GM12878 (cell line): ENCODE results near the gene PARP1. TPM values are rescaled to one million over a fixed set of nuclear protein-coding genes. Genes with fewer than 3 reads are reported as not detected.

Experiments used
- ATAC-seq: fragments of 200-7000 bp; cut with Tn5 transposase; 3 replicates; pipeline ENCODE4 v1.9.1; 2020; ENCODE audit warnings: mild to moderate bottlenecking, moderate library complexity
- BruUV-seq: library from RNA; stranded (reverse); fragments of 400-500 nt; replicated peaks from 2 replicates; lab custom pipeline; 2021; lab: Mats Ljungman, UMichigan
- CTCF ChIA-PET: fragments of 300-600 bp; sonication (Branson Sonifier 250); formaldehyde crosslinking; extraction: SDS; loops from one replicate; lab custom pipeline; 2021; ENCODE audit warnings: inconsistent platforms; lab: Yijun Ruan, JAX
- POLR2A ChIA-PET: fragments of 350-600 bp; formaldehyde crosslinking; extraction: SDS; loops from one replicate; lab custom pipeline; 2021; ENCODE audit warnings: inconsistent platforms; lab: Charles Lee
- RAD21 ChIA-PET: fragments of 300-600 bp; sonication (Branson Sonifier 250); formaldehyde crosslinking; loops from one replicate; lab custom pipeline; 2023; ENCODE audit warnings: antibody characterized with exemption; ENCODE audit not compliant: unreplicated experiment; lab: Charles Lee
- SMC1A ChIA-PET: fragments of 300-600 bp; sonication (Branson Sonifier 250); formaldehyde crosslinking; loops from one replicate; lab custom pipeline; 2023; ENCODE audit not compliant: unreplicated experiment, uncharacterized antibody; lab: Charles Lee
- DNase-seq: peaks from one replicate; pipeline ENCODE4 v3.0.0-alpha.2; 2011; ENCODE audit warnings: low read depth, low spot score
- FAIRE-seq: peaks from 3 replicates; lab custom pipeline; 2011; peaks lifted over from hg19 to GRCh38; lab: Jason Lieb, UNC
- H2AFZ ChIP-seq: 2 replicates; pipeline ENCODE4 v1.6.0; 2011; ENCODE audit warnings: low read depth, low read length, control low read depth; ENCODE audit not compliant: control insufficient read depth
- H3K27ac ChIP-seq: 2 replicates; pipeline ENCODE4 v1.5.1; 2011; ENCODE audit warnings: control low read depth; ENCODE audit not compliant: control insufficient read depth, insufficient read depth
- H3K27me3 ChIP-seq, 2 experiments: replicated peaks in 1 of 2; 2 replicates each; pipeline versions ENCODE4 v1.6.0 to v1.6.1; 2011; ENCODE audit warnings: low read length in 1 of 2; ENCODE audit not compliant: control insufficient read depth in 2 of 2, insufficient read depth in 2 of 2
- H3K36me3 ChIP-seq, 2 experiments: 2 replicates each; pipeline ENCODE4 v1.5.1; 2011; ENCODE audit warnings: low read length in 1 of 2; ENCODE audit not compliant: control insufficient read depth in 2 of 2, insufficient read depth in 2 of 2
- H3K4me1 ChIP-seq: 2 replicates; pipeline ENCODE4 v1.6.1; 2011; ENCODE audit warnings: mild to moderate bottlenecking, low read length, moderate library complexity, mixed read lengths; ENCODE audit not compliant: control insufficient read depth, insufficient read depth
- H3K4me2 ChIP-seq: 2 replicates; pipeline ENCODE4 v1.6.0; 2011; ENCODE audit warnings: control low read depth; ENCODE audit not compliant: control insufficient read depth, insufficient read depth
- H3K4me3 ChIP-seq: fragments of 200-600 bp; sonication (generic); 2 replicates; pipeline ENCODE4 v1.5.1; 2016
- H3K79me2 ChIP-seq: 2 replicates; pipeline ENCODE4 v1.6.0; 2011; ENCODE audit warnings: low read length; ENCODE audit not compliant: control insufficient read depth, insufficient read depth
- H3K9ac ChIP-seq: 2 replicates; pipeline ENCODE4 v1.8.0; 2011; ENCODE audit warnings: low read length, control low read depth, mixed read lengths; ENCODE audit not compliant: control insufficient read depth, insufficient read depth
- H3K9me3 ChIP-seq: replicated peaks from 3 replicates; pipeline ENCODE4 v1.5.1; 2011; ENCODE audit warnings: mild to moderate bottlenecking, low read length; ENCODE audit not compliant: control insufficient read depth, insufficient read depth
- H4K20me1 ChIP-seq: 2 replicates; pipeline ENCODE4 v1.6.0; 2011; ENCODE audit not compliant: control insufficient read depth, insufficient read depth
- BMI1 ChIP-seq: fragments of 450-650 bp; IDR thresholded peaks from 2 replicates; pipeline ENCODE4 v1.6.1; 2016; ENCODE audit warnings: mild to moderate bottlenecking, moderate library complexity, borderline replicate concordance
- CHD2 ChIP-seq: IDR thresholded peaks from 2 replicates; pipeline ENCODE4 v1.6.1; 2011; ENCODE audit warnings: low read depth, low read length, improper control_type of control experiment, borderline replicate concordance
- GABPA ChIP-seq: IDR thresholded peaks from 2 replicates; pipeline ENCODE4 v1.6.1; 2014; ENCODE audit warnings: antibody characterized with exemption, low read depth, mild to moderate bottlenecking, inconsistent platforms
- PAX8 ChIP-seq: fragments of 450-650 bp; IDR thresholded peaks from 2 replicates; pipeline ENCODE4 v1.6.1; 2017; ENCODE audit warnings: mild to moderate bottlenecking, moderate library complexity
- SIN3A ChIP-seq: IDR thresholded peaks from 2 replicates; pipeline ENCODE4 v1.6.1; 2012; ENCODE audit warnings: low read depth, low read length, improper control_type of control experiment
- SMAD5 ChIP-seq: IDR thresholded peaks from 2 replicates; pipeline ENCODE4 v1.6.1; 2016; ENCODE audit warnings: antibody characterized with exemption, low read depth
- SMC3 ChIP-seq: IDR thresholded peaks from 2 replicates; pipeline ENCODE4 v1.6.1; 2011; ENCODE audit warnings: low read length, improper control_type of control experiment, borderline replicate concordance
- TBL1XR1 ChIP-seq: IDR thresholded peaks from 2 replicates; pipeline ENCODE4 v1.6.1; 2012; ENCODE audit warnings: low read depth, low read length, improper control_type of control experiment
- ZNF217 ChIP-seq: fragments of 450-650 bp; IDR thresholded peaks from 2 replicates; pipeline ENCODE4 v1.6.1; 2017; ENCODE audit warnings: antibody characterized with exemption, mild to moderate bottlenecking
- ZNF384 ChIP-seq: IDR thresholded peaks from 2 replicates; pipeline ENCODE4 v1.6.1; 2012; ENCODE audit warnings: low read depth, mild to moderate bottlenecking, low read length, improper control_type of control experiment, borderline replicate concordance
- WGBS: methylation state at CpG from one replicate; pipeline ENCODE4 v1.1.6; 2016; ENCODE audit warnings: low lambda C conversion rate; ENCODE audit not compliant: insufficient replicate concordance, insufficient coverage; ENCODE audit errors: missing lambda C conversion rate; 5-methylcytosine and 5-hydroxymethylcytosine counted together
- in situ Hi-C: fragments of 300-500 bp; cut with MboI; formaldehyde crosslinking; loops from 9 replicates; pipeline ENCODE4 v1.14.3; 2018; ENCODE audit warnings: mixed read lengths
- intact Hi-C: fragments of 100-400 bp; cut with micrococcal nuclease; formaldehyde crosslinking; loops from one replicate; pipeline ENCODE4 v1.14.2; 2022; ENCODE audit not compliant: unreplicated experiment
- polyA plus RNA-seq, 11 experiments: library from polyadenylated mRNA; depleted of rRNA in 4 of 11; unstranded in 6 of 11; stranded (reverse) in 5 of 11; fragments of >200 nt; fragmentation: Nextera tagmentation in 4 of 11; fragmentation: Illumina TruSeq in 1 of 11; extraction: Ambion mirVana in 4 of 11; extraction: Trizol in 1 of 11; gene quantifications; 1 replicate in 1 of 11; 2 replicates in 10 of 11; pipeline versions ENCODE4 v1.2.1 to v1.2.3, GENCODE V29; 2011 to 2016; ENCODE audit warnings: inconsistent platforms in 2 of 11, missing spikeins in 2 of 11, low read depth in 1 of 11
- total RNA-seq, 4 experiments: library from RNA; depleted of rRNA in 3 of 4; stranded (reverse); fragments of >200 nt in 3 of 4; fragmentation: Illumina TruSeq in 1 of 4; extraction: Trizol in 1 of 4; gene quantifications; 2 replicates each; pipeline versions ENCODE4 v1.2.1 to v1.2.3, GENCODE V29; 2013 to 2021
- TF ChIP-seq, protein P1 (sequence below): fragments of 450-650 bp; IDR thresholded peaks from 2 replicates; pipeline ENCODE4 v1.6.1; 2017; ENCODE audit warnings: mild to moderate bottlenecking, moderate library complexity

PARP1 gene
- total and polyA plus RNA-seq, 10 of the 15 experiments (the other 5 are each of a cell fraction or from before 2014, with no cell fraction given) = 113 to 287 (median 265) TPM

- Histone ChIP-seq H2AFZ (no peak overlapping the region), H3K27me3 (no peaks in the 10 kb centered on the region), H3K4me1 (peaks cover 16% of the 10 kb centered on the region), H3K4me2 (no peak overlapping the region), H3K27ac (no peak overlapping the region), H3K4me3 (no peak overlapping the region), H4K20me1 (no peaks in the 10 kb centered on the region), H3K79me2 (no peaks in the 10 kb centered on the region), H3K36me3 (no peaks in the 10 kb centered on the region), H3K9ac (no peak overlapping the region), H3K9me3 (no peaks in the 10 kb centered on the region; the same call in 2 of the 3 replicates)
- intact Hi-C loops (no loop called here), in situ Hi-C loops (no loop called here)
- RAD21 ChIA-PET = no interaction called here
- no peak for TF ChIP-seq TBL1XR1
- no peak for TF ChIP-seq GABPA
- TF ChIP-seq, protein P1, sequence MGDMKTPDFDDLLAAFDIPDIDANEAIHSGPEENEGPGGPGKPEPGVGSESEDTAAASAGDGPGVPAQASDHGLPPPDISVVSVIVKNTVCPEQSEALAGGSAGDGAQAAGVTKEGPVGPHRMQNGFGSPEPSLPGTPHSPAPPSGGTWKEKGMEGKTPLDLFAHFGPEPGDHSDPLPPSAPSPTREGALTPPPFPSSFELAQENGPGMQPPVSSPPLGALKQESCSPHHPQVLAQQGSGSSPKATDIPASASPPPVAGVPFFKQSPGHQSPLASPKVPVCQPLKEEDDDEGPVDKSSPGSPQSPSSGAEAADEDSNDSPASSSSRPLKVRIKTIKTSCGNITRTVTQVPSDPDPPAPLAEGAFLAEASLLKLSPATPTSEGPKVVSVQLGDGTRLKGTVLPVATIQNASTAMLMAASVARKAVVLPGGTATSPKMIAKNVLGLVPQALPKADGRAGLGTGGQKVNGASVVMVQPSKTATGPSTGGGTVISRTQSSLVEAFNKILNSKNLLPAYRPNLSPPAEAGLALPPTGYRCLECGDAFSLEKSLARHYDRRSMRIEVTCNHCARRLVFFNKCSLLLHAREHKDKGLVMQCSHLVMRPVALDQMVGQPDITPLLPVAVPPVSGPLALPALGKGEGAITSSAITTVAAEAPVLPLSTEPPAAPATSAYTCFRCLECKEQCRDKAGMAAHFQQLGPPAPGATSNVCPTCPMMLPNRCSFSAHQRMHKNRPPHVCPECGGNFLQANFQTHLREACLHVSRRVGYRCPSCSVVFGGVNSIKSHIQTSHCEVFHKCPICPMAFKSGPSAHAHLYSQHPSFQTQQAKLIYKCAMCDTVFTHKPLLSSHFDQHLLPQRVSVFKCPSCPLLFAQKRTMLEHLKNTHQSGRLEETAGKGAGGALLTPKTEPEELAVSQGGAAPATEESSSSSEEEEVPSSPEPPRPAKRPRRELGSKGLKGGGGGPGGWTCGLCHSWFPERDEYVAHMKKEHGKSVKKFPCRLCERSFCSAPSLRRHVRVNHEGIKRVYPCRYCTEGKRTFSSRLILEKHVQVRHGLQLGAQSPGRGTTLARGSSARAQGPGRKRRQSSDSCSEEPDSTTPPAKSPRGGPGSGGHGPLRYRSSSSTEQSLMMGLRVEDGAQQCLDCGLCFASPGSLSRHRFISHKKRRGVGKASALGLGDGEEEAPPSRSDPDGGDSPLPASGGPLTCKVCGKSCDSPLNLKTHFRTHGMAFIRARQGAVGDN = no peak
- no peak for TF ChIP-seq SMC3
- no peak for TF ChIP-seq SIN3A
- TF ChIP-seq CHD2 = no peak
- no peak for TF ChIP-seq ZNF384
- no peak for TF ChIP-seq BMI1
- TF ChIP-seq SMAD5 = no peak
- TF ChIP-seq ZNF217 = no peak
- no peak for TF ChIP-seq PAX8
- FAIRE-seq (no peak), ATAC-seq (no peak), DNase-seq (no peak)
- BruUV-seq = no TSS peak
- SMC1A ChIA-PET = no interaction called here
- WGBS = 56% methylated on average over 12 of the region's 12 CpGs
- POLR2A ChIA-PET = interaction anchor here (0.6 kb wide), 1 partner anchor 14 kb away, joined by 9 read pairs; no protein-coding TSS in a partner anchor
- CTCF ChIA-PET = interaction anchor here (1.1 kb wide), 1 partner anchor 12 kb away, joined by 3 read pairs; no protein-coding TSS in a partner anchor
Observed at GRCh38 chr1:226428791-226429461, 21.0 kb upstream of the PARP1 start.
